Measurements from ENCODE around the gene DBH.

- TF ChIP-seq ARNTL (CRISPR knock-in tag; IDR thresholded peaks at IDR 0.05; ENCODE audit: borderline replicate concordance, low read depth) (no peak), POU6F1 (CRISPR knock-in tag; IDR thresholded peaks at IDR 0.05; ENCODE audit: borderline replicate concordance, low read depth) (no peak), RARB (CRISPR knock-in tag; IDR thresholded peaks at IDR 0.05) (no peak), CSDC2 (CRISPR knock-in tag; IDR thresholded peaks at IDR 0.05) (no peak), PATZ1 (CRISPR knock-in tag; IDR thresholded peaks at IDR 0.05; ENCODE audit: borderline replicate concordance) (no peak), PPARA (CRISPR knock-in tag; IDR thresholded peaks at IDR 0.05; ENCODE audit: borderline replicate concordance) (no peak), ISL1 (CRISPR knock-in tag; IDR thresholded peaks at IDR 0.05) (no peak), TCF4 (CRISPR knock-in tag; IDR thresholded peaks at IDR 0.05; ENCODE audit: borderline replicate concordance) (no peak), ZFP3 (CRISPR knock-in tag; IDR thresholded peaks at IDR 0.05) (no peak), CREB5 (CRISPR knock-in tag; IDR thresholded peaks at IDR 0.05; ENCODE audit: low read depth) (no peak), SNAI2 (CRISPR knock-in tag; IDR thresholded peaks at IDR 0.05) (no peak)
These were observed 37.1 kb downstream of the DBH start for GRCh38 chr9:133673258-133673655.

All from SK-N-SH treated with all-trans-retinoic acid at 6 μM for 48 hours (cell line).